NB4 (cell line): ENCODE measurements around the gene FSTL4.

Experiments
- POLR2A ChIP-seq: IDR thresholded peaks from 2 replicates; pipeline ENCODE4 v1.6.1; 2011; ENCODE audit warnings: mild to moderate bottlenecking; ENCODE audit not compliant: insufficient read length; ENCODE audit errors: extremely low read depth
- TF ChIP-seq, protein P1 (sequence below): IDR thresholded peaks from one replicate; pipeline ENCODE4 v1.5.1; 2012; ENCODE audit warnings: low read depth, low read length
- TF ChIP-seq, protein P2 (sequence below): IDR thresholded peaks from 2 replicates; pipeline ENCODE4 v1.6.1; 2011; ENCODE audit warnings: low read depth, low read length

DNA sequence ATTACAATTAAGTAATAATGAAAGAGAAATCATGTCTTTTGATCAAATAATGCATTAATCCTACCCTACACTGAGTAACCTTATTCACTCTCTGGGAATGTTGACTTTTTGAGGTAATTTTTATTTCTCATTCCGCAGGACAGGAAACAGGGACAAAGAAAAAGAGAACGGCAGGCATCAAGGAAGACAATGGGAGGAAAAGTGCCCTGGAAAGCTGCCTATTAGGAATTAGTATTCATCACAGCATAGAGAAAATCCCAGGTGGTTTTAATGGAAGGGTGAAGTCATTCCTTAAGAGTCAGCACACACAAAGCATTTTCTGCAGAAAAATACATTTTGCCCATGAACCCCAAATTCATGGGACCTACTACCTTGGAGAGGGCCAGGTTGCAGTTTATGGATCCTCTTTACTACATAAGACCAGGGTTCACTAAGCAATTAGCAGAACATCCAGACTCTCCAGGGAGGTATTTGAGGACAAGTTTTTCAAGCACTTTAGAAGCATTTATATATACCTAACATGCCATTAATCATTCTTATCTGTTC lies 9.4 kb downstream of the FSTL4 start:
- TF ChIP-seq, protein P1, sequence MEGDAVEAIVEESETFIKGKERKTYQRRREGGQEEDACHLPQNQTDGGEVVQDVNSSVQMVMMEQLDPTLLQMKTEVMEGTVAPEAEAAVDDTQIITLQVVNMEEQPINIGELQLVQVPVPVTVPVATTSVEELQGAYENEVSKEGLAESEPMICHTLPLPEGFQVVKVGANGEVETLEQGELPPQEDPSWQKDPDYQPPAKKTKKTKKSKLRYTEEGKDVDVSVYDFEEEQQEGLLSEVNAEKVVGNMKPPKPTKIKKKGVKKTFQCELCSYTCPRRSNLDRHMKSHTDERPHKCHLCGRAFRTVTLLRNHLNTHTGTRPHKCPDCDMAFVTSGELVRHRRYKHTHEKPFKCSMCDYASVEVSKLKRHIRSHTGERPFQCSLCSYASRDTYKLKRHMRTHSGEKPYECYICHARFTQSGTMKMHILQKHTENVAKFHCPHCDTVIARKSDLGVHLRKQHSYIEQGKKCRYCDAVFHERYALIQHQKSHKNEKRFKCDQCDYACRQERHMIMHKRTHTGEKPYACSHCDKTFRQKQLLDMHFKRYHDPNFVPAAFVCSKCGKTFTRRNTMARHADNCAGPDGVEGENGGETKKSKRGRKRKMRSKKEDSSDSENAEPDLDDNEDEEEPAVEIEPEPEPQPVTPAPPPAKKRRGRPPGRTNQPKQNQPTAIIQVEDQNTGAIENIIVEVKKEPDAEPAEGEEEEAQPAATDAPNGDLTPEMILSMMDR = no peak
- TF ChIP-seq POLR2A = no peak
- TF ChIP-seq, protein P2, sequence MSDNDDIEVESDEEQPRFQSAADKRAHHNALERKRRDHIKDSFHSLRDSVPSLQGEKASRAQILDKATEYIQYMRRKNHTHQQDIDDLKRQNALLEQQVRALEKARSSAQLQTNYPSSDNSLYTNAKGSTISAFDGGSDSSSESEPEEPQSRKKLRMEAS = no peak
